HG02798 (cell line): ENCODE results near the gene NACC1.
A peak's percentile ranks its signal among the peaks of the same experiment; 100 is the strongest.

Source experiments
- ATAC-seq: cut with Tn5 transposase; IDR thresholded peaks from one replicate; pipeline ENCODE4 v1.9.1; 2021; ENCODE audit warnings: mild to moderate bottlenecking; ENCODE audit not compliant: unreplicated experiment, poor library complexity

Gene NACC1

GRCh38 chr19:13118424-13119193 is 545 bp downstream of the NACC1 start:
- ATAC-seq = peak; percentile 4

GRCh38 chr19:13119627-13120026 is 1.6 kb downstream of the NACC1 start:
- ATAC-seq = no peak

- ATAC-seq = no peak
These were observed 2.0 kb downstream of the NACC1 start for GRCh38 chr19:13120031-13120430.

- ATAC-seq = no peak
These were observed 2.8 kb downstream of the NACC1 start for GRCh38 chr19:13120817-13121216.

GRCh38 chr19:13121551-13122274 is 3.6 kb downstream of the NACC1 start:
- no peak for ATAC-seq

- no peak for ATAC-seq
These were observed 4.3 kb downstream of the NACC1 start for GRCh38 chr19:13122275-13122878.

GRCh38 chr19:13122980-13123957 is 5.2 kb downstream of the NACC1 start:
- ATAC-seq = no peak

- ATAC-seq = no peak
These were observed 9.0 kb downstream of the NACC1 start for GRCh38 chr19:13127051-13127450.

GRCh38 chr19:13127811-13128575 is 9.9 kb downstream of the NACC1 start:
- ATAC-seq = no peak

GRCh38 chr19:13128583-13128982 is 10.5 kb downstream of the NACC1 start:
- ATAC-seq = no peak

GRCh38 chr19:13129384-13129783 is 11.3 kb downstream of the NACC1 start:
- ATAC-seq = no peak

- ATAC-seq = no peak
These were observed 12.9 kb downstream of the NACC1 start for GRCh38 chr19:13130886-13131490.

- ATAC-seq = no peak
These were observed 14.6 kb downstream of the NACC1 start for GRCh38 chr19:13132471-13133180.

GRCh38 chr19:13133241-13133870 is 15.3 kb downstream of the NACC1 start:
- ATAC-seq = no peak

- no peak for ATAC-seq
These were observed 16.6 kb downstream of the NACC1 start for GRCh38 chr19:13134626-13135025.

- ATAC-seq = no peak
These were observed 17.3 kb downstream of the NACC1 start for GRCh38 chr19:13135068-13136062.

GRCh38 chr19:13137290-13137794 is 19.3 kb downstream of the NACC1 start:
- ATAC-seq = no peak
